DOHH2 (cell line): Measurements from ENCODE around the gene GRWD1.

Experiments used
- EZH2phosphoT487 ChIP-seq: fragments of 200-600 bp; sonication (generic); IDR thresholded peaks from 2 replicates; pipeline ENCODE4 v1.6.1; 2017; ENCODE audit warnings: borderline replicate concordance, mild to moderate bottlenecking, antibody characterized with exemption, low read length, moderate library complexity, mixed read lengths
- TF ChIP-seq, protein P1 (sequence below): fragments of 200-600 bp; sonication (generic); IDR thresholded peaks from one replicate; pipeline ENCODE4 v1.5.1; 2014; ENCODE audit warnings: antibody characterized with exemption, mild to moderate bottlenecking, low read depth, low read length; ENCODE audit not compliant: poor library complexity, severe bottlenecking

DNA sequence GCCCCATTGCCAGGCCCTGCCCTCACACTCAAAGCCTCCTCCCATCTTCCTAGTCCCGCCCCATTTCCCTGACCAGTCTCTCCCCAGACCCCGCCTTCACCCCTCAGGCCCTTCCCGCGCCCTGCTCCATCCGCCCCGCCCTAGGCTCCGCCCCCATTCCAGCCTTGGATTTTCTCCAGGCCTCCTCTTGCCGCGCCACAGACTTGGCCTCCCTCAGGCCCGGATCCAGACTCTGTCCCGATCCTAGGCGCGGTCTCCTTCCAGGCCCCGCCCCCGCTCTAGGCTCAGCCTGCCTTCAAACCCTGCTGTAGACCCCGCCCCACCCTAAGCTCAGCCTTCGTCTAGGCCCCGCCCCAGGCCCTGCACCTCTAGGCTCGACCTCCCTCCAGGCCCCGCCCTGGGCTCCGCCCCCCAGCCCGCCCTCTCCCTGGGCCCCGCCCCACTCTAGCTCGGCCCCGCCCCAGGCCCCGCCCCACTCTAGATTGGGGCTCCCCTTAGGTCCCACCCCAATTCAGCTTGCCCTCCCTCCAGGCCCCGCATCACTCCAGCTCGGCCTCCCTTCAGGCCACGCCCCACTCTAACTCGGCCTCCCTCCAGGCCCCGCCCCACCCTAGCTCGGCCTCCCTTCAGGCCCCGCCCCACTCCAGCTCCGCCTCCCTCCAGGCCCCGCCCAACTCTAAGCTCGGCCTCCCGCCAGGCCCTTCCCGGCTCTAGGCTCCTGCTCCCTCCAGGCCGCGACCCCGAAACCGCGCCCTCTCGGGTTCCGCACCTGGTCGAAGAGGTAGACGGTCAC is 47.3 kb downstream of the GRWD1 start:
- TF ChIP-seq, protein P1, sequence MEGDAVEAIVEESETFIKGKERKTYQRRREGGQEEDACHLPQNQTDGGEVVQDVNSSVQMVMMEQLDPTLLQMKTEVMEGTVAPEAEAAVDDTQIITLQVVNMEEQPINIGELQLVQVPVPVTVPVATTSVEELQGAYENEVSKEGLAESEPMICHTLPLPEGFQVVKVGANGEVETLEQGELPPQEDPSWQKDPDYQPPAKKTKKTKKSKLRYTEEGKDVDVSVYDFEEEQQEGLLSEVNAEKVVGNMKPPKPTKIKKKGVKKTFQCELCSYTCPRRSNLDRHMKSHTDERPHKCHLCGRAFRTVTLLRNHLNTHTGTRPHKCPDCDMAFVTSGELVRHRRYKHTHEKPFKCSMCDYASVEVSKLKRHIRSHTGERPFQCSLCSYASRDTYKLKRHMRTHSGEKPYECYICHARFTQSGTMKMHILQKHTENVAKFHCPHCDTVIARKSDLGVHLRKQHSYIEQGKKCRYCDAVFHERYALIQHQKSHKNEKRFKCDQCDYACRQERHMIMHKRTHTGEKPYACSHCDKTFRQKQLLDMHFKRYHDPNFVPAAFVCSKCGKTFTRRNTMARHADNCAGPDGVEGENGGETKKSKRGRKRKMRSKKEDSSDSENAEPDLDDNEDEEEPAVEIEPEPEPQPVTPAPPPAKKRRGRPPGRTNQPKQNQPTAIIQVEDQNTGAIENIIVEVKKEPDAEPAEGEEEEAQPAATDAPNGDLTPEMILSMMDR: no peak
- TF ChIP-seq EZH2phosphoT487: no peak
